Stimulated activated naive CD8-positive, alpha-beta T cell treated with anti-CD3 and anti-CD28 coated beads, Interleukin-15, amount 100 ng/mL, for 72 hours (primary cell): ENCODE results near the gene FBXO41.

Experiments
- ATAC-seq: fragments of 150-1000 bp; cut with Tn5 transposase; 2 replicates; pipeline ENCODE4 v1.10.0; 2021; ENCODE audit warnings: mild to moderate bottlenecking, moderate library complexity
- DNase-seq, 2 donors: peaks; one replicate each; pipeline ENCODE4 v3.0.0; 2021 to 2022
- H3K27ac Mint-ChIP-seq, 2 donors: one replicate each; pipeline ENCODE4 v1.8.0; 2022; ENCODE audit warnings: mild to moderate bottlenecking in 2 of 2, mixed read lengths in 2 of 2, moderate library complexity in 2 of 2
- H3K27me3 Mint-ChIP-seq: one replicate; pipeline ENCODE4 v1.8.0; 2022; ENCODE audit warnings: mixed read lengths
- H3K4me1 Mint-ChIP-seq: one replicate; pipeline ENCODE4 v1.8.0; 2022; ENCODE audit warnings: mild to moderate bottlenecking, mixed read lengths
- H3K4me3 Mint-ChIP-seq, 2 donors: one replicate each; pipeline ENCODE4 v1.8.0; 2022; ENCODE audit warnings: mild to moderate bottlenecking in 2 of 2, mixed read lengths in 2 of 2, moderate library complexity in 1 of 2
- H3K9me3 Mint-ChIP-seq, 2 donors: one replicate each; pipeline ENCODE4 v1.8.0; 2022; ENCODE audit warnings: mixed read lengths in 2 of 2

FBXO41 gene

DNA sequence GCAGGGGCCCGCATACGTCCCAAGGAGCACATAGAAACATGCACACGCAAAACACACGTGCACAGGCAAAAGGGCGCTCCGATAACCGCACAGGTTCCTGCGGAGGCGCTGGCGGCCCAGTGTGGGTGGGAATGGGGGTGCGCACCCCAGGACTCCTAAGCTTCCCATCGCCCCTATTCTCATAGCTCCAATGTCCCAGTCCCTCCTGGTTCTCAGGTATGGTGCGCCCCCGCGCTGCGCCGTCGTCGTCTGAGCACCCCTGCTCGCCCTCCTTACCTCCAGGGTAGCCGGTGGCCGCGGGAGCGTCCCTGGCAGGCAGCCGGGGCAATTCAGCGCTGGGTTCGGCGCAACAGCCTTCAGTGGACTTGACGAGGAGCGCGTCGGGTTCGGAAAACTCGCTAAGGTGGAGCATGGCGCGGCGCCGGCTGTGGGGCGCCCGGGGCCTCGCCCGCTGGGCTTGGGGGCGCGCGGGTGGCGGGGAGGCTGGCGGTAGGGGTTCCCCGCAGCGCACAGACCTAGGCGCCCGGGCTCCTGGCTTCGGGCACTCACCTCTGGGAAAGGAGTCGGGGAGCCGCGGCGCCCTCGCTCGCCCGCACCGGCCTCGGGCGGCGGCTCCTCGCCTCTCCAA is 8.7 kb upstream of the FBXO41 start:
- no peak overlapping the region for H3K27ac Mint-ChIP-seq
- H3K4me3 Mint-ChIP-seq: peak overlapping the region; percentile 83 to 86
- H3K9me3 Mint-ChIP-seq: no peaks in the 10 kb centered on the region
- peak in 1 of 2 donors; percentile 20 for DNase-seq
- peaks cover 91% of the 10 kb centered on the region for H3K27me3 Mint-ChIP-seq
- ATAC-seq: peak; percentile 6
- peaks cover 26% of the 10 kb centered on the region for H3K4me1 Mint-ChIP-seq

DNA sequence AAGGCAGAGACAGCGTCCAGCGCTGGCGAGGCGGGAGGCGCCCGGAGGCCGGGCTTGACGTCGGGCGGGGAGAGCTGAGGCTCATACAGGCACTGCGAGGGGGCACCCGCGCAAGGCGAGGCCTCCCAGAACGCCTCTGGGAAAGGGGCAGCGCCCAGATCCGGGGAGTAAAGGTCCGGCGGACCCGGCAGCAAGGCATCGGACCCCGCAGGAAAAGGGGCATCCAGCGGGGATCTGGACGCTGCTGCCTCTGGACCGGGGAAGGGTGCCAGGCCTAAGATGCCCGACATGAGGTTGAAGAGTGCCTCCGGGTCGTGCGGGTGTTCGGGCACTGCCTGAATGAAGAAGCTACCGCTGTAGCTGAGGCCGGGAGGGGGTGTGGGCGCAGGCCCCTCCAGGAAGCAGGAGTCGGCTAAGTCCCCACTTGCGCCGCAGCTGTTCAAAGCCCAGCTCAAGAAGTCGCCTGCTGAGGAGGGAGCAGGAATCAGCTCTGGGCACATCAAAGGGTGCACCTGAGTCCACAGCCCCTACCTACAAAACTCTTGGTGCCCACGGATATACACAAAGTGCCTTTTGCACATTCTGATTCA is 8.1 kb upstream of the FBXO41 start:
- H3K4me1 Mint-ChIP-seq: peaks cover 26% of the 10 kb centered on the region
- H3K27me3 Mint-ChIP-seq: peaks cover 87% of the 10 kb centered on the region
- H3K9me3 Mint-ChIP-seq: no peaks in the 10 kb centered on the region
- DNase-seq (no peak), ATAC-seq (no peak)
- H3K4me3 Mint-ChIP-seq: peak overlapping the region; percentile 74 to 75
- H3K27ac Mint-ChIP-seq: peak overlapping the region in 1 of 2 donors; percentile 69

DNA sequence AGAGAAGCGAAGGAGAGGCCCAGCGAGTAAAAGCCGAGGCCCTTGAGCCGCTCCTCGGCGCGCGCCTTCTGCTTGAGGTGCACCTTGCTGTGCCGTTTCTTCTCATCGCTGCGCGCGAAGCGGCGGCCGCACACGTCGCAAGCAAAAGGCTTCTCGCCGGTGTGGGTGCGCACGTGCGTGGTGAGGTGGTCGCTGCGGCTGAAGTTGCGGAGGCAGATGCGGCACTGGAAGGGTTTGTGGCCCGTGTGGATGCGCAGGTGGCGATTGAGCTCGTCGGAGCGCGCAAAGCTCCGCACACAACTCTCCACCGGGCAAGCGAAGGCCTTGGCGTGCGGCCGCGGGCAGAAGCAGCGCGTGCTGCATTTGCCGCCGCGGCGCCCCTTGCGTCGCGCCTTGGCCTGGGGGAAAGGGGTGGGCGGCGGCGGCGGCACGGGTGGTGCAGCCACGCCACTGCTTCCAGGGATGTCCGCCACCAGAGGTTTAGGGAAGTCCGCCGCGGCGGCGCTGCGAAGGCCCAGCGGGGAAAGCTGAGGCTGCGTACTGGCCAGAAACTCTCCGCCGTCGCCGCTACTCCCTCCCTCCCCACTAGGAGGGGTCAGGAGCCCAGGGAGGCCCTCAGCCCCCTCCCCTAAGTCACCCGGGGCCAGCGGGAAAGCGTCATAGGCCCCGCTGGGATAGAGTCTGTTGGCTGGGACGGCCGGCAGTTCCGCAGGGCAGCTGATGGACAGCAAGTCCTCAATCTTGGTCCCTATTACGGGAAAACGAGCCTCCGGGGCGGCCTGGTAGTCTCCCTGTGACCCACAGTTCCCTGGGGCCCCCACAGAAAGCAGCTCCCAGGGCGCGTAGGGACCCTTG is 7.4 kb upstream of the FBXO41 start:
- H3K9me3 Mint-ChIP-seq: no peaks in the 10 kb centered on the region
- H3K27me3 Mint-ChIP-seq: peaks cover 80% of the 10 kb centered on the region
- peak overlapping the region in 1 of 2 donors; percentile 69 for H3K27ac Mint-ChIP-seq
- peaks cover 26% of the 10 kb centered on the region for H3K4me1 Mint-ChIP-seq
- DNase-seq: peak; percentile 23 to 51
- ATAC-seq: peak; percentile 5
- H3K4me3 Mint-ChIP-seq: peak overlapping the region; percentile 74

DNA sequence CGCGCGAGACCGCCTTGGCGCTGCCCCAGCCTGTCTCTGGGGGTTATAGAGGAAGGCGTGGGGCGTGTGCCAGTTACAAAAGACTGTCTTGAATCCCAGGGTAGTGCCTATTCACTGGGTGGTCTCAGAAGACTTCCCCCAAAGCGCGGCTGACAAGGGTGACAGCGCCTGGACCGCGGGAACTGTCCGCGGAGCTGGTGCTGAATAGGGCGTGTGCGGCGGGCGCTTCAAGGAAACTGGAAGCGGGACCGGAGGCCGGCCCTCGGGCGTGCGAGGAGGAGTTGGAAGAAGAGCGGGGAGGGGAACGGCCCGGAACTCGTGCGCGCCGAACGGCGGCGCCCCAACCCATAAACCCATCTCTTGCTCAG is 6.8 kb upstream of the FBXO41 start:
- no peak overlapping the region for H3K27ac Mint-ChIP-seq
- H3K4me3 Mint-ChIP-seq: peak overlapping the region; percentile 74
- peak; percentile 53 to 54 for DNase-seq
- peaks cover 26% of the 10 kb centered on the region for H3K4me1 Mint-ChIP-seq
- no peaks in the 10 kb centered on the region for H3K9me3 Mint-ChIP-seq
- peak; percentile 11 for ATAC-seq
- peaks cover 73% of the 10 kb centered on the region for H3K27me3 Mint-ChIP-seq

DNA sequence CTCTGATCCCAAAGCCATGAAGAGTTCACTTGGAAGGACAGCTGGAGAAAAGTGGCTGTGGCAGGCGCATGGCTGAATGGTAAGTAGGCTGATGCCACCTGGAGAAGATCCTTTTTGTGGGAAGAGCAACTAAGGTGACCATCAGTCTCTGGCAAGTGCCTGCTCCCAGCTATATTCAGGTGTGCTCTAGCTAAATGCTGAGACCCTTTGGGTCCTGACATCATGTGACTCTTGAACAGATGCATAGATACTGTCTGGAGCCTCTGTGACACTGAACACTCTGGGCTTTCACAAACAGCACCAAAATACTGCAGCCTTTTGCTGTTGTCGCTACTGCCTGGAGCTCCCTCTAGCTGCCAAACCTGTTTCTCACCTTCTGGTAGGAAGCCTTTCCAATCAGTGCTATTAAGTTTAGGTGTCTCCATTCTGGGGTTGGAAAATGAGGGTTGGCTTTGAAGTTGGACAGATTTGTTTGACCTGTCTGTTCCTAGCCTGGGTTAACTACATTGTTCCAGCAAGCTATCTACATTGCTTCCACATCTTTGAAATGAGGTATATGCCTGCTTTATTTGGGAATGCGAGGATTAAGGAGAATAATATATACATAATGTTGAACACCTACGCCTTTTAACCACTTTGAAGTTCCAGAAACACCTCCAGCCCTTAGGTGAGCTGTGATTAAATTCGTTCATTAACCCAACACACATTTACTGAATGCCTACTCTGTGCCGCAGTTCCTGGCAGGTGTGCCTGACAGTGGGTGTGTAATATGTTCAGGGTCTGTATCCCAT is 6.0 kb upstream of the FBXO41 start:
- H3K4me1 Mint-ChIP-seq: peaks cover 34% of the 10 kb centered on the region
- H3K9me3 Mint-ChIP-seq: no peaks in the 10 kb centered on the region
- ATAC-seq (no peak), DNase-seq (peak; percentile 37 to 60)
- no peak overlapping the region for H3K27ac Mint-ChIP-seq
- H3K27me3 Mint-ChIP-seq: peaks cover 65% of the 10 kb centered on the region
- peak overlapping the region; percentile 5 to 74 for H3K4me3 Mint-ChIP-seq

DNA sequence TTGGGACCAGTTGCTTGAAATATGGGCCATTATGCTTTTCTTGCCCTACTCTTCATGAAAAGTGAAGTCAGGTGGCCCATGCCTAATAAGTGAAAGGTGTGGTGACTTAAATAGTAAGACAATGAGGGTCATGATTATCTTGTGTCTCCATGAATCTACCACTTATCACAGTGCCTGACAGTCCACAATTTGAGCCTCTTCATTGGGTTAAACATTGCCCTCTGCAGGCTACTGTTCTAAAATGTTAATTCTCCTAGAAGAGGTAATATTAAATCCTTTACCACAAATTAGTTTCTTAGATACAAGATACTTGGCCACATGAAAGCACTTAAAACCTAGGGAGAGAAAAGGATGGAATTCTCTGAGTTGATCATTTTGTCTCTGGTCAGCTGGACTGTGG is 5.0 kb upstream of the FBXO41 start:
- H3K4me3 Mint-ChIP-seq: no peak overlapping the region
- peaks cover 38% of the 10 kb centered on the region for H3K4me1 Mint-ChIP-seq
- peaks cover 56% of the 10 kb centered on the region for H3K27me3 Mint-ChIP-seq

DNA sequence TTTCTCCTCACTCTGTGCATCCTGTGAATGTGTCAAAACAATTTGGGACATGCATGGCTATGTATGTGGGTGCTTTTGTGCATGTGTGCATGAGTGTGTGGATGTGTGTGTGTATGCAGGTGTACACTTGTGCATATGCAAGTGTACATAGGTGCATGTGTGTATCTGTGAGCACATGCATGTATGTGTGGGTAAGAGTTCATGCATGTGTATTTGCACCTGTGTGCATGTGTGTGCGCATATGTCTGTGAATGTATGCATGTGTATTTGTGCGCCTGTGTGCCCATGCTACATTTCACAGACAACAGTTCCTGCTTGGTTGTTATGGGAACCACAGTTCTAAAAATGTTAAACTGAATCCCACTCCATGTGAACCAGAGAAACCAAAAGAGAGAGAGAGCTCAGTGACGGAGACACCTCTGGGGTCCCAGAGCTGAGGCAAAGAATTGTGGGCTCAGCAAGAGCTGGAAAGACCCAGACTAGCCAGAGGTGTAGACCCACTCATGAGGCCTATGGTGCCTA is 1.9 kb upstream of the FBXO41 start:
- Mint-ChIP-seq H3K4me1 (peaks cover 32% of the 10 kb centered on the region), H3K4me3 (no peak overlapping the region), H3K27ac (no peak overlapping the region), H3K9me3 (no peaks in the 10 kb centered on the region), H3K27me3 (peaks cover 33% of the 10 kb centered on the region)
- no peak for ATAC-seq
- DNase-seq: no peak

More for the DNA sequence above, 5.0 kb upstream of the FBXO41 start:
- Mint-ChIP-seq H3K9me3 (no peaks in the 10 kb centered on the region), H3K27ac (no peak overlapping the region)
- no peak for DNase-seq
- no peak for ATAC-seq

DNA sequence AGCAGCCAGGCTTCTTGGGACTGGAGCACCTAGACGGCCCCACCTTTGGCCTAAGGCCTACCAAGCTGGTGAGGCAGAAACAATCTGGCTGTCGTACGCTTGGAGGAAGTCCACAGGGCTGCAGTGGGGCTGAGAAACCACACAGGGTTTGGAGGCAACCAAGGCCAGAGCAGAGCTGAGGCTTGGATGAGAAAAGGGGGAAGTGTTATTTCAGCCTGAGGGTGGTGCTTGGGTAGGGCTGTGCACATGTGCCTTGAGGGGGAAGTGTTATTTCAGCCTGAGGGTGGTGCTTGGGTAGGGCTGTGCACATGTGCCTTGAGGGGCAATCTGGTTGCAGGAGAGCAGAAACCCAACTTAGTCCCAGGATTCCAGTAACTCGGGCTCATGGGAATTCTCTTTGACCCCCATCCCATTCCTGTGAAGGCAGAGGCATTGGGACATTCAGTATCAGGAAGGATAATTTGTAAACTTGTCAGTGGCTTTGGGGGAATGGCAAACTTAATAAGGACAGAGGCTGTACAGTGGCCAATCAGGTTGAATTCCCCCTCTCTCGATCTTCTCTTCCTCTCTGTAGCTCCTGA is 971 bp upstream of the FBXO41 start:
- peak in 1 of 2 donors; percentile 59 for DNase-seq
- peak overlapping the region; percentile 67 to 76 for H3K4me3 Mint-ChIP-seq
- H3K4me1 Mint-ChIP-seq: peaks cover 32% of the 10 kb centered on the region
- peaks cover 24% of the 10 kb centered on the region for H3K27me3 Mint-ChIP-seq
- peak overlapping the region in 1 of 2 donors; percentile 87 for H3K27ac Mint-ChIP-seq
- peak; percentile 66 for ATAC-seq
- H3K9me3 Mint-ChIP-seq: no peaks in the 10 kb centered on the region

DNA sequence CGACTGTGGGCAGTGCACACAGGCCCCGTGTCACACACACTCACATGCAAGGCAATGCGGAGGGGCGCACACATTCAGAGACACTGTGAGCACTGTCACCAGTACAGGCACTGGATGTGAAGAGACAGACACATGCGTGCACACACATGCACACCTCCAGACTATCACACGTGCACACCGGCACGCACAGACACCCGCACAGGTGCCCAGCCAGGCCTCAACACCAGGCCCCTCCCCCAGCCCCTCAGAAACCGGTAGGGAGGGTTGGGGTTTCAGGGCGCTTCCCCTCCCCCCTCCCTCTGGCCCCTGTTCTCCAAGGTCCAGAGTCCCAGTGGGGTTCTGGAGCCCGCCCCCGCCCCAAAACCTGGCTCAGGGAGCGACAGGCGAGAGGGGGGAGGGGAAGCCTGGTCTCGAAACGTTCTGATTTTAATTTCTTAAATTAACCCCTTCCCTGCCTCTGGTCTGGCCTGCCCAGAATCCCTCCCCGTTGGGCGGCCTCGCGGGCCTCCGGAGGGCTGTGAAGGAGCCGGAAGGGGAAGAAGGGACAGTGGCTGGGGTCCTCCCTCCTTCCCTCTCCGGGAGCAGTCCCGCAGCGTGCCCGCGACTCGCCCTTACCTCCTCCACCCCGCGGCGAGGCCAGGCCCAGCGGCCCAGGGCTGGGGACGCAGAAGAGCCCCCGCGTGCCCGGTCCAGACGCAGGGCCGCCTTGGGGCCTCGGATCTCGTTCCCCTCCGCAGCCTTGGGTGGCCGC is 558 bp downstream of the FBXO41 start:
- Mint-ChIP-seq H3K9me3 (no peaks in the 10 kb centered on the region), H3K27me3 (peaks cover 9% of the 10 kb centered on the region), H3K27ac (peak overlapping the region; percentile 10 to 17), H3K4me3 (peak overlapping the region; percentile 75 to 76), H3K4me1 (peaks cover 39% of the 10 kb centered on the region)
- DNase-seq (peak in 1 of 2 donors; percentile 34), ATAC-seq (peak; percentile 41)

DNA sequence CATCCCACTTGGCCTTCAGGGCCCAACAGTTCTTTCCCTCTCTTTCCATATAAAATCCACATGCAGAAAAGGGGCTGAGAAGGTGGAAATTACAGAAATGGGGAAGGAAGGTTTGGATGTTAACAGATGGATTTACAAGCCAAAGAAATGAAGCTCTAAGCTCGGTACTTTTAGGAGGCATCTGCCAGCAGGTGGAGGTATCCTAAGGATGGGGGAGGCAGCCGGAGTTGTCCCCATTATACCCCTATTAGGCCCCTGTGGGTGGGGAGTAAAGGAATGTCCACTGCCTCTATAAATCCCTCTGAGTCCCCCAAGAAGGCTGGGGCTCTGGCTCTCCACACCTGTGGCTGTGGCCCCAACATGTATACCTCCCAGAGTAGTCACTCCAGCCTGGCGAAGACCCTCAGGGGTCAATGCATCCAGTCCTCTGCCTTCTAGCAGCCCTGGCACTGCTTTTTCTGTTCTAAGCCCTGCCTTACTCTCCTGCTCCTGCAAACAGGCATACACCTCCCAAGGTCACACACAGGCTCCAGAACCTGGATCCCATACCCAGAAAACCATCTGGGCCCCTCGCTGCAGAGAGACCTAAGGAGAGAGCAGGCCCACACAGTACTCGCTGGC is 1.2 kb downstream of the FBXO41 start:
- peaks cover 2% of the 10 kb centered on the region for H3K27me3 Mint-ChIP-seq
- peaks cover 44% of the 10 kb centered on the region for H3K4me1 Mint-ChIP-seq
- peak overlapping the region; percentile 10 to 17 for H3K27ac Mint-ChIP-seq
- no peak for DNase-seq
- no peaks in the 10 kb centered on the region for H3K9me3 Mint-ChIP-seq
- peak overlapping the region; percentile 75 to 76 for H3K4me3 Mint-ChIP-seq
- no peak for ATAC-seq

DNA sequence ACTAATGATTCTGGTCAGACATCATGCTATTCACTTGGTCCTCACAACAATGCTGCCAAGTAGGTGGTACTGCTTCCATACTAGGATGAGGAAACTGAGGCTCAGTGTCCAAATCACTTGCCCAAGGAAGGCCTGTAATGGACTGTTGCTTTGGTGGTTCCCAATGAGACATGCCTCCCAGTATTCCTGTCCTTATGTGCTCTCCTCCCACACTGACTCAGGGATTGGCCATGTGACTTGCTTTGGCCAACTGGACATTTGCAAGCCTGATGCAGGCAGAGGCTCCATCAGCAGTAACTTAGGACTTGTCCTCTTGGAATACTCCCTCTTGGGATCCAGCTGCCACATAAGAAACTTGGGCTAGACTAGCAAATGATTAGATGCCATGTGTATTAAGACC is 3.0 kb downstream of the FBXO41 start:
- ATAC-seq (no peak), DNase-seq (no peak)
- Mint-ChIP-seq H3K27me3 (no peaks in the 10 kb centered on the region), H3K27ac (no peak overlapping the region), H3K4me1 (peaks cover 44% of the 10 kb centered on the region), H3K9me3 (no peaks in the 10 kb centered on the region), H3K4me3 (no peak overlapping the region)

DNA sequence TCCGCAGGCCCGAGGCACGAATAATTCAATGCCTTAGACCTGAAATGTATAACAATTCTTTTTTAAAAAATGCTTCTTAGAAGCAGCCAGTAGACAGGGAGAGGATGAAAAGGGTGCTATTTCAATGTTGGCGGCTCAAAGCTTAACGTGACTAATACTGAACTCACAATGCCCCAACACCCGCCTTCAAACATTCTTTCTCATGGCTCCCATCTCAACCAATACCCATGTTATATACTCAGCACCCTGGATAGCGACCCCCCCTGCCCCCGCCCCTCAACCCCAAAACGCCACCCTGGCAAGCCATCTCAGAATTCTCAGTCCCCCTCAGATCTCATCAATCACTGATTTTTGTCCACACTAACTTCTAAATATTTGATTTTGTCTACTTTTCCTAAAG is 4.4 kb downstream of the FBXO41 start:
- no peak overlapping the region for H3K27ac Mint-ChIP-seq
- DNase-seq (no peak), ATAC-seq (no peak)
- no peaks in the 10 kb centered on the region for H3K9me3 Mint-ChIP-seq
- H3K4me1 Mint-ChIP-seq: peaks cover 32% of the 10 kb centered on the region
- H3K27me3 Mint-ChIP-seq: no peaks in the 10 kb centered on the region
- no peak overlapping the region for H3K4me3 Mint-ChIP-seq

DNA sequence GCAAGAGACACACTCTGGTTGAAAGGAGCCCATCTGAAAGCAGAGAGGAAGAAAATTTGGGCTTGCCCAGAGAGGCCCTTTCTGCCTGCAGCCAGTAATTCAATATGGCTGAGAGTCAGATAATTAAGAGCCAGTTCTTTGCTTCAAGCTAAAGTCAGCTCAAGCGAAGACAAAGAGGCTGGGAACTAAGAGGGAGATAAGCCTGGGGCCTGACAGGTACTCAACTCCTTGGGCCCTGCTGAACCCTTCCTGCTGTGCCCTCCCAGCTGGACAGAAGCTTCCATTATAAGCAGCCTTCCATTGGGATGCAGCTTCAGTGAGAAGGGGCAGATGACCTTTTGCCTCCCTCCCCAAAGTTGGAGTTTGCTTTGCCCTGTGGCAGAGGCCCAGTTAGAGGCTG is 12.0 kb downstream of the FBXO41 start:
- no peak overlapping the region for H3K27ac Mint-ChIP-seq
- no peaks in the 10 kb centered on the region for H3K9me3 Mint-ChIP-seq
- no peaks in the 10 kb centered on the region for H3K27me3 Mint-ChIP-seq
- no peak overlapping the region for H3K4me3 Mint-ChIP-seq
- peaks cover 14% of the 10 kb centered on the region for H3K4me1 Mint-ChIP-seq
- DNase-seq: no peak
- ATAC-seq: no peak
